ENCODE results near the gene ITGAL. TPM values are rescaled to one million over a fixed set of nuclear protein-coding genes. Genes with fewer than 3 reads are reported as not detected.
A peak's percentile ranks its signal among the peaks of the same experiment; 100 is the strongest.

The ITGAL gene
- 1 to 10 TPM; 6.7 to 7.3 TPM for total RNA-seq
- long read RNA-seq, partial matches to known transcripts = 1 of 3 reads
- long read RNA-seq, other reads (novel, unspliced or antisense) = 2 of 3 reads

DNA sequence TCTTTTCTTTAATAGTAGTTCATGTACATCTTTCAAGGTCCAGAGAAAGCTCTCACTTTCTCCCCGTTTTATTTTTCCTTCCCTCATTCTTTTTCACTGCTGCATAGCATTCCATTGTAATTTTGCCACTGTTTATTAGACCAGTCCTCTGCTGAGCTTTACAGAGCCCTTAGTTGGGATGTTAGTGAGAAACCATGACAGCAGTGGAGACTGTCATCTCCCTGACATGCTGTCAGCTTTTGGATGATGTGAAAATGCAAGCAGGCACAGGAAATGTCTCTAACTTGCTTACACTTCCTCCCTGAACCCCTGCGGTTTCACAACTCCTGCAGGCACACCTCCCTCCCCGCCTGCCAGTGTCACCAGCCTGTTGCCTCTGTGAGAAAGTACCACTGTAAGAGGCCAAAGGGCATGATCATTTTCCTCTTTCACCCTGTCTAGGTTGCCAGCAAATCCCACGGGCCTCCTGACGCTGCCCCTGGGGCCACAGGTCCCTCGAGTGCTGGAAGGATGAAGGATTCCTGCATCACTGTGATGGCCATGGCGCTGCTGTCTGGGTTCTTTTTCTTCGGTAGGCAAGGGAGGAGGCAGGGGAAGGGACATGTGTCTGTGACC is at the start of gene ITGAL:
TSS of gene ITGAL (plus strand) at position 415 of the 615 bp plus-strand sequence. CDS start at position 511, 96 bp downstream.
- intact Hi-C loops (cut with DNase I, micrococcal nuclease) = no loop called here
- peak; percentile 80 for ATAC-seq
- peak; percentile 59 to 65 for DNase-seq

DNA sequence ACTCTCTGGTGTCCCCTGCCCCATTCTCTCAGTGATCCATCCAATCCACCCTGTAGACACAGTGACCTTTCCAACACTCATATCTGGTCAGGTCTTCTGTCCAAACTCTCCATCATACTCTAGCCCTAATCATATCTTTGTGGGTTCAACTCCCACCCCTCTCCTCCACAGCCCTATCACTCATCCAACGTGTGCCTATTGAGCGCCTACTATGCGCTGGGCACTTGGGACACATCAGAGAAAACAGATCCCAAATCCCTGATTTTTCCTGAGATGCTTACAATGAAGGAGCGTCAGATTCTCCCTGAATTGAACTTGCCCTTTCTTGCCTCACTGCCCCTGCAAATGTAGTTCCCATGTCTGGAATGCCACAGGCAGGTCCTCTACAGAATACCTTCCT is 44.5 kb upstream of the ITGAL start:
- intact Hi-C loops (cut with DNase I, micrococcal nuclease) = loop anchor here in 1 of 2 donors (10.0 kb wide), 1 partner anchor 177 kb away; no protein-coding TSS in a partner anchor
- DNase-seq (no peak), ATAC-seq (no peak)

DNA sequence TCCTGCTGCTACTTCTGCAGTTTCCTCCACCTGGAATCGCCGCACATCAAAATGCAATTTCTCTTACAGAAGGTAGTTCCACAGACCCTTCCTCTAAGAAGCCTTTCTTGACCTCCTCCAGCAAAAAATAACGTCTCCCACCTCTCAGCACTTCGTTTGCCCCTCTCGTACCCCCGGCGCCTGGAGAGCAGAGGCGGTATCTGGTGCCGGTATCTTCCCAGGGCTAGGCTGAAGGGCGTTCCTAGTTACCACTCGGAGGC is 43.2 kb upstream of the ITGAL start:
- intact Hi-C loops (cut with DNase I, micrococcal nuclease) = loop anchor here in 1 of 2 donors (10.0 kb wide), 1 partner anchor 175 kb away; no protein-coding TSS in a partner anchor
- peak; percentile 49 for ATAC-seq
- no peak for DNase-seq

DNA sequence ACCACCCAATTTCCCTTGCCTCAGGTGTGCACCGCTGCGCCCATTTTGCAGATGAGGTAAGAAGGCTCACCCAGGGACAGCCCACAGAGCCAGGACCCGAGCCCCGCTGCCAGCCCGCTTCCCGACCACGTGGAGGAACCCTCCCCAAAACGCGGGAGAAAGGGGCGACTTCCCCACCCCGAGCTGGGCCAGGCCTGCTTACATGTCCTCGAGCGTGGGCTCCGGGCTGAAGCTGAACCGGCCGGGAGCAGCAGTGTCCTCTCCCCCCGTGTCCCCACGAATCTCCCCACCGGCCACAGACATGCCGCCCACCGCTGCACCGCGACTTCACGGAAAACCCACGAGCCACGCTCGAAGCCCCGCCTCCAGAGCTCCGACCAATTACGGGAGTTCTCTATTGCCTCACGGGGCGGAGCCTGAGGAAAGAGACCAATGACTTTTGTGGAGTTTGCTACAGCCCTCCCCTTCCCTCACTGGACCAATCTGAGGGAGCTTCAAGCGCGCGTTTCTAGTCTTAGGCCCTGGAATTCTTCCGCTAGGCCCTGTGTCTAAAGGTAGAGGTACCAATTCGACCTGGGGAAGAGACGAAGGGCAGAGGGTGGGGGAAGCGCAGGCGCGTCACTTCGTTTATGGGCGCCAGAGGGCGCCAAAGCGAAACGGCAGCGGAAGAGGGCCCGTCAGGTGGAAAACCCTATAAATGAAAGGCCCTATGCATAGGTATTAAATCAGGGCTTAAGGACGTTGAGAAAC is 42.7 kb upstream of the ITGAL start, which contains the start of gene DCTPP1:
TSS of gene DCTPP1 (minus strand) at position 353 of the 750 bp plus-strand sequence. CDS start at position 303, 50 bp downstream.
- intact Hi-C loops (cut with DNase I, micrococcal nuclease) = loop anchor here (5.0 to 10.0 kb wide), 2 partner anchors 175 to 197 kb away; no protein-coding TSS in a partner anchor
- ATAC-seq (peak; percentile 92), DNase-seq (peak; percentile 98)

DNA sequence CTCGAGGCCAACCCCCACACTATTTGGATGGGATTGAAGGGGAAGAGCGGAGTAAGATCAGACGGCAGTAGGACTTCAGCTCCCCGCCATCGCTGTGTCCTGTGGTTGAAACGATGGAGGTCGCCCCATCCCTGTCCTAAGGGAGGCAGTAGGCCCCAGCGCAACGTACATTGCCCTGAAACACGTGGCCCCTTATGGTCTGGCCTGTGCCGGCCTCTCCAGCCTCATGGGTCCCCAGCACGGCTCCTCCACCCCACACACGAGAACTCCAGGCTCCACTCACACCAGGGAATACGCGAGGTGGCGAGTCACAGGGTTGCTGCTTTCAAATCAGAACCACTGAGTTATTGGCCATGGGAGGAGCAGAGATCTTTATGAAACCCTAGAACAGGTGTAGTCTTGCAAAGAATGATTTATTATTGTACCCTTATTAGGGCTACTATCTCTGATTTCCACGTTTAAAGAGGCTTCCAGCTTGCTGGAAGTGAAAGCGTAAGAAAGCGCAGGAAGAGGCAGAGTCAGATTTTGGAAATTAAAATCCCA is 42.0 kb upstream of the ITGAL start:
- intact Hi-C loops (cut with DNase I, micrococcal nuclease) = loop anchor here in 1 of 2 donors (5.0 kb wide), 1 partner anchor 197 kb away; no protein-coding TSS in a partner anchor
- ATAC-seq = peak; percentile 9
- DNase-seq = peak in 1 of 2 donors; percentile 58

DNA sequence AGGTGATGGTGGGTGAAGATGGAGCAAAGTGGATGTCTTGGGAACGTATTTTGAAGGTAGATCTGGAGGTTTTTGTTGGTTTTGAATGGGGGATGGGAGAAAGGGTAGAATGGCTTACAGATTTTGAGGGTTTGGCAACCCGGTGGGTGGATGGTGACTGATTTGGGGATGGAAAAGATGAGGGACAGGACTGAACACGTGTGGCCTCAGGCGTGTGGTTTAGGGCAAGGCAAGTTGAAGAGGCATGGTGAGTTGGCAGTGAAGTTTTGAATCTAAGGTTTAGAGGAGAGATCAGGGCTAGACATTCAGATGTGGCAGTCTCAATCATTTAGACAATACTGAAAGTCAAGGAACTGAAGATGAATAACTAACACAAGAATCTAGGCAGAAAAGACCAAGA is 37.7 kb upstream of the ITGAL start:
- intact Hi-C loops (cut with DNase I, micrococcal nuclease) = loop anchor here in 1 of 2 donors (5.0 kb wide), 1 partner anchor 192 kb away; no protein-coding TSS in a partner anchor
- ATAC-seq (no peak), DNase-seq (no peak)

DNA sequence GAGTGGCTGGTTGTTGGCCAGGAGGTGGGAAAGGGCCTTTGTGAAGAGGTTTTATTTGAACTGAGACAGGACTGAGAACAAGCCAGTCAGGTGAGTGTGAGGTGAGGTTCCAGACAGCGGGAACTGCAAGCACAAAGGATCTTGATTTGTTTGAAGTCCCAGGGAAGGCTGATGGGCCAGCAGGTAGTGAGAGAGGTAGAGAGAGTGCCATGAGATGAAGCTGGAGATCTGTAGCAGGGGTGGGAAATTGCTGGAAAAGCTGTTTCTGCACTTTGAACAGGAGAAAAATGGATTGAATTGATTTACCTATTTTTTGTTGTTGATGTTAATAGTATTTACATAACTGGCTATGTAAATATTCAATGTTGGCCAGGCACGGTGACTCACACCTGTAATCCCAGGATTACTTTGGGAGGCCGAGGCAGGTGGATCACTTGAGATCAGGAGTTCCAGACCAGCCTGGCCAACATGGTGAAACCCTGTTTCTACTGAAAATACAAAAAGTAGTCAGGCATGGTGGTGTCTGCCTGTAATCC is 35.0 kb upstream of the ITGAL start:
- intact Hi-C loops (cut with DNase I, micrococcal nuclease) = no loop called here
- no peak for DNase-seq
- peak; percentile 70 for ATAC-seq

DNA sequence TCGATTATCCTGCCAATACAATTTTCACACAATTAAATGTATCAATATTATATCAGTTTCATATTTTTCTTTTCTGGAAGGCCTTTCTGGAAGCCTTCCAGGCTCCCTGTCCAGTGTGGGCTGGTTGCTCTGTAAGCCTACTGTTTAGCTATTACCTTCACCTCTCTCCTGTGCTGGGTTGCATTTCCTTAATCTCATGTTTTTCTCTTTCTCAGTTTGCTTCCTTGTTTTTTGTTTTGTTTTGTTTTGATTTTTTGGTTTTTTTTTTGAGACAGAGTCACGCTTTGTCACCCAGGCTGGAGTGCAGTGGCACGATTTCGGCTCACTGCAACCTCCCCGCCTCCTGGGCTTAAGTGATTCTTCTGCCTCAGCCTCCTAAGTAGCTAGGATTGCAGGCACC is 33.7 kb upstream of the ITGAL start:
- ATAC-seq (no peak), DNase-seq (no peak)
- intact Hi-C loops (cut with DNase I, micrococcal nuclease) = no loop called here

DNA sequence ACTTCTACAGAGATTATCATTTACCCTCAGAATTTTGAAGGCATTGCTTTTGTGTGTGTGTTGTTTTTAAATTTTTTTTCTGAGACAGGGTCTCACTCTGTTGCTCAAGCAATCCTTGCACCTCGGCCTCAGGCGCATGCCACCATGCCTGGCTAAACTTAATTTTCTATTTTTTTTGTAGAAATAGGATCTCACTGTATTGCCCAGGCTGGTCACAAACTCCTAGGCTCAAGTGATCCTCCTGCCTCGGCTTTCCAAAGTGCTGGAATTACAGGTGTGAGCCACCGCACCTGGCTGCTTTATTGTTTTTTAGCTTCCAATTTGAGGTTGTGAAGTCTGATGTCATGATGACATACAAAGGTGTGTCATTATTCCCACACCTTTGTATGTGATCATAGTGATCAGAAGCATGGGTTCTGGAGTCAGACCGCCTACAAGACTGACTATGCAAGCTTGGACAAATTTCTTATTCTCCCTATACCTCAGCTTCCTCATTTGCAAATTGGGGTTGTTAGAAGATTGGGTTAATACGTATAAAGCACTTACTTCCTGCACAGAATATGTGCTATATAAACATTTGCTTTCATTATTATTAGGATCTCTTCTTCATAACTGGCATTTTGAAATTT is 32.7 kb upstream of the ITGAL start:
- intact Hi-C loops (cut with DNase I, micrococcal nuclease) = loop anchor here in 1 of 2 donors (10.0 kb wide), 1 partner anchor 95 kb away; the partner anchor contains the start of gene ZNF747
- ATAC-seq (peak; percentile 17), DNase-seq (no peak)

DNA sequence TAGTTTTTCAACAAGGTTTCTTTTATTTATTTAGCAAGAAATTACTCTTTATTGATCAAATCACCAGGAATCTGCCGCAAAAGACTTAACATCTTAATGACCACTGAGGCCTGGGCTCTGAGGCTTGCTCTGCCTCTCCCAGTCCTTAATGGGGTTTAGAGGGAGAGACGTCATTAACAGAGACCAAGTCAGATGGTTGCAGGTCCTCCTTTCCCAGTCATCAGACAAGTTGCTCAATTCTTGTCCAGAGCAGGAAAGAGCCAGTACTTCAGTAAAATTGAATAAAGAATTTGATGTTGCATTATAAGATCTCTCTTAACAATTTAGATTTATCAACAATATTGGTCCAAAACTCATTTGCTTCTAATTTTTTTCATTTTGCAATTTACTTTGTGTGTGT is 28.9 kb upstream of the ITGAL start:
- intact Hi-C loops (cut with DNase I, micrococcal nuclease) = loop anchor here in 1 of 2 donors (10.0 kb wide), 1 partner anchor 91 kb away; the partner anchor contains the start of gene ZNF747
- ATAC-seq (no peak), DNase-seq (no peak)

DNA sequence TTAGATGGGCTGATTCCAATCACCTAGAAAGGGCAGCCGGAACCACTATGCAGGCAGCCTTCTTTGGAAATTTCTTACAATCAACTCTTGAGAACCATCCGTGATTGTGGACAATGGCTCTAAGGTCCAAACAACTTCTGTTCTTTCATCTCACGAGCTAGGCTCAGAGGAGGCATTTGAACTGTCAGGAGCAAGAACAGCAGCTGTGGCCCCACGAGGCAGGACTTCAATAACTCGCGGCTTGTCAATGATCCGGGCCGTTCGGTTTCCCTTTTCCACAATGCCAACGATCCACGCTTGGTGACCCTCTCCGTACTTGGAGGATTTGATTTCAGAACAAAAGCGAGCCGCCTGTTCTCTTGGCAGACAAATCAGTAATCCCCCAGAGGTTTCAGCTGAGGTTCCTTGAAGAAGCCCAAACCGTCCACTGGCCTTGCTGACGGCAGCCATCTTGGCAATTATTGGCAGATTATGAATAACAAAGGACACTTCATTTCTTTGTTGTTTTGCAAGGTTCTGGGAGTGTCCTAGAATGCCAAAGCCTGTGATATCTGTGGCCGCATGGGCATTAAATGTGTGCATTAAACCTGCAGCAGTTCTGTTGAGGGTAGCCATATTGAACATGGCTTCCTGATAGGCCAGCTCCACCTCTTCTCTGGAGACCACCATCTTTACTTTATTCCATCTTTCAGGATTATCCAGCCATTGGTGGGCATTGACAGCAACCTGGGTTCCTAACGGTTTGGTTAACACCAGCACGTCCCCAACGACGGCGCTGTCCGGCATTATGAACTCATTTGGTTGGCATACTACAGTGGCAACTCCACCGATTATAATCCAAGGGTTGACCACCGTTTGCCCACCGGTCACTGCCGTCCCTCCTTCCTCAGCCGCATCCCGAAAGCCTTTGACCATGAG is 28.1 kb upstream of the ITGAL start:
- no peak for ATAC-seq
- no peak for DNase-seq
- intact Hi-C loops (cut with DNase I, micrococcal nuclease) = loop anchor here in 1 of 2 donors (10.0 kb wide), 1 partner anchor 90 kb away; the partner anchor contains the start of gene ZNF747

DNA sequence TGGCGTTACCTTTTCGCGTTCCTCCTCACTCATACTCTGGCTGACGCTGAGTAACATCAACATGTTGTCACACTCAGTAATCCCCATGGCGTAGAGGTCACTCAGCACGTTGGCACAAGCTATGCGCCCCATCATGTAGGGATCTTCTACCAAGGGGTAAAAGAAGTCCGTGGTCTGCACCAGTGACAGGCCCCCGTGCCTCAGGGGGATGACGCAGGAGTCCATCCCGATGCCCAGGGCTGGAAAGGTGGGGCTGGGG is 27.5 kb upstream of the ITGAL start:
- DNase-seq (no peak), ATAC-seq (no peak)
- intact Hi-C loops (cut with DNase I, micrococcal nuclease) = loop anchor here in 1 of 2 donors (10.0 kb wide), 1 partner anchor 90 kb away; the partner anchor contains the start of gene ZNF747

DNA sequence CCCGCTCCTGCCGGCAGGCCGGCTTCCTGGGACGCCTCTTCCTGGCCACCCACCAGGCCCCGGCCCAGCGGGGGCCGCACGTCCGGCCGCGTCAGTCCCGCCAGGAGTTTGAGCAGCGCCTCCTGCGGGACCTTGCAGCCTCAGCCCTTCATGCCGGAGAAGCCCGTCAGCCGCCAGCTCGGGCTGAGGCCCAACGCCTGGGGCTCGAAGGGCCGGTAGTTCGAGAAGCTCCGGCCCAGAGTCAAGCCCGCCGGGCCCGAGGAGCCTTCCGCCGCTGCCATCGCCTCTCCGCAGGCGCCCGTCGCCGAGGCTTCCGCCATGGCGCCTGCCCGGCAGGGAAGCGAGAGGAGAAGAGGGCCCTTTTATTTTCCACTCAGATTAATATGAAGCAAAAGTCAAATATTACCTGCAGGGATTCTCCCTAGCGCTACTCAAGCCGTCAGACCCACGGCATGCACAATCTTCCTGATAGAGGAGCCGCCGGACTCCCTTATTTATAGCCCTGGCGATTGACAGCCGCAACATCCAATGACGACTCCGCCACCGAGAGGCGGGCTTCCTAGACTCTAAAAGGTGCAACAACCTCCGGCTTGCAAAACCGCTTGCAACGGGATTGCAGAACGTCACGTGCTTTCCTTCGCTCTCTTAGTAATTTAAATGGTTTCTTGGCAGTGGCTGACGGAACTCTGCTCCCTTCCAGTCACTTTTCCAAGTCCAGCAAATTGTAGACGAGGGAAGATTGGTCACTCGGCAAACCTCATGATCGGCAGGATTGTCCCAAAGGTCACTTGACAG is 26.9 kb upstream of the ITGAL start, which contains the start of gene SEPHS2:
TSS of gene SEPHS2 (minus strand) at position 467 of the 795 bp plus-strand sequence. CDS start at position 320, 147 bp downstream.
- DNase-seq (peak; percentile 98), ATAC-seq (peak; percentile 84)
- intact Hi-C loops (cut with DNase I, micrococcal nuclease) = loop anchor here in 1 of 2 donors (10.0 kb wide), 1 partner anchor 89 kb away; the partner anchor contains the start of gene ZNF747

DNA sequence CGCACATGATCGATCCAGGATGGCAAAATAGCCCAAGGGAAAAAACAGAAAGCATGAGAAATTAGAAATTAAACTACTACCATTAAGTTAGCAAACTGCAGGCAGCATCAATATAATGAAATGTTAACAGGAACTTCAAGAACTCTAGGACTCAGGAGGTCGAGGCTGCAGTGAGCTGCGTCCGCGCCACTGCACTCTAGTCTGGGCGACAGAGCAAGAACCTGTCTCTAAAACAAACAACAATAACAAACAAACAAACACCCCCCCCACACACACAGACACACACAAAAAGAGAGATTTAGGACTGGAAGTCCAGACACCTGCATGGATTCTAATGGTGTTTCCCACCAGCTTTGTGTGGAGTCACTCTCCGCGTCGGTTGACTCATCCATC is 26.3 kb upstream of the ITGAL start:
- no peak for ATAC-seq
- intact Hi-C loops (cut with DNase I, micrococcal nuclease) = loop anchor here in 1 of 2 donors (10.0 kb wide), 1 partner anchor 89 kb away; the partner anchor contains the start of gene ZNF747

DNA sequence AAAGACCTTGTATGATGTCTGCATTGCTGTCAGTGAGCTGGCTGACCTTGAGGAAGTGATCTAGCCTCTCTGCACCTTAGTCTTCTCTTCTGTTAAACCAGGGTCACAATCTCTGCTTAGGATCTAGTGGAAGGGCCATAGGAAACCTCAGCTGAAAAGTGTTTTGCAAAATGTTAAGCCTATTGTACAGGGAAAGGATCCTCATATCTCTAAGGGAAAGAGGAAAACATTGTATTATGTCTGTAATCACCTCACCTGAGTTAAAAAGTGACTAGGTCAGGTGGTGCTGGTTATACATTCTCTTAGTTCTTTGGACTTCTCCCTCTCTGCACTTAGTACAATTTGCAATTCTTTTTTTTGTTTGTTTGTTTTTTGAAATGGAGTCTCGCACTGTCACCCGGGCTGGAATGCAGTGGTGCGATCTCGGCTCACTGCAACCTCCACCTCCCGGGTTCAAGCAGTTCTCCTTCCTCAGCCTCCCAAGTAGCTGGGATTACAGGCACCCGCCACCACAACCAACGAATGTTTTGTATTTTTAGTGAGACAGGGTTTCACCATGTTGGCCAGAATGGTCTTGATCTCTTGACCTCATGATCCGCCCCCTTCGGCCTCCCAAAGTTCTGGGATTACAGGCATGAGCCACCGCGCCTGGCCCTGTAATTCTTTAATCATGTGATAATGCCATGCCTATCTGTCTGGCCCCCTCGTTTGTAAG is 24.9 kb upstream of the ITGAL start:
- intact Hi-C loops (cut with DNase I, micrococcal nuclease) = loop anchor here in 1 of 2 donors (10.0 kb wide), 1 partner anchor 87 kb away; the partner anchor contains the start of gene ZNF747
- peak; percentile 70 for ATAC-seq
- DNase-seq = no peak

More for the DNA sequence above, 26.3 kb upstream of the ITGAL start:
- no peak for DNase-seq

DNA sequence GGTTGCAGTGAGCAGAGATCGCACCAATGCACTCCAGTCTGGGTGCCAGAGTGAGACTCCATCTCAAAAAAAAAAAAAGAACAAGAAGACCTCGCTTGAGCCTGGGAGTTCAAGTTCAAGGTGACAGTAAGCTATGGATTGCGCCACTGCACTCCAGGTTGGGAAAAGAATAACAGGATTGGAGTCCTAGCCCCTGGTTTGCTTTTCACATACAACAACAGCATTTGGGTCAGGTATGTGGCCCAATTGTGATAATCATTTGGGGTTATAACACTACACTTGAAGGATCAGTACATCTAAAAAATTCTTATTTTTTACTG is 23.5 kb upstream of the ITGAL start:
- DNase-seq (no peak), ATAC-seq (no peak)
- intact Hi-C loops (cut with DNase I, micrococcal nuclease) = loop anchor here in 1 of 2 donors (10.0 kb wide), 1 partner anchor 86 kb away; the partner anchor contains the start of gene ZNF747
